M059J (cell line): ENCODE results near the gene LSG1. TPM values are rescaled to one million over a fixed set of nuclear protein-coding genes. Genes with fewer than 3 reads are reported as not detected.
"Not testable (repeated sequence)": the region's sequence is repeated elsewhere in the genome, so short reads cannot be mapped to it uniquely, and the experiment has no call there.

Experiments used
- DNase-seq: peaks from one replicate; pipeline ENCODE4 v3.0.0-alpha.2; 2012; ENCODE audit warnings: low read depth
- total RNA-seq: library from RNA; depleted of rRNA; stranded (reverse); fragments of >200 nt; shearing (Covaris generic); gene quantifications from 2 replicates; pipeline ENCODE4 v1.2.3, GENCODE V29; 2014

Gene LSG1
- total RNA-seq, 1 experiment from 2014 or later = 70.7 TPM

DNA sequence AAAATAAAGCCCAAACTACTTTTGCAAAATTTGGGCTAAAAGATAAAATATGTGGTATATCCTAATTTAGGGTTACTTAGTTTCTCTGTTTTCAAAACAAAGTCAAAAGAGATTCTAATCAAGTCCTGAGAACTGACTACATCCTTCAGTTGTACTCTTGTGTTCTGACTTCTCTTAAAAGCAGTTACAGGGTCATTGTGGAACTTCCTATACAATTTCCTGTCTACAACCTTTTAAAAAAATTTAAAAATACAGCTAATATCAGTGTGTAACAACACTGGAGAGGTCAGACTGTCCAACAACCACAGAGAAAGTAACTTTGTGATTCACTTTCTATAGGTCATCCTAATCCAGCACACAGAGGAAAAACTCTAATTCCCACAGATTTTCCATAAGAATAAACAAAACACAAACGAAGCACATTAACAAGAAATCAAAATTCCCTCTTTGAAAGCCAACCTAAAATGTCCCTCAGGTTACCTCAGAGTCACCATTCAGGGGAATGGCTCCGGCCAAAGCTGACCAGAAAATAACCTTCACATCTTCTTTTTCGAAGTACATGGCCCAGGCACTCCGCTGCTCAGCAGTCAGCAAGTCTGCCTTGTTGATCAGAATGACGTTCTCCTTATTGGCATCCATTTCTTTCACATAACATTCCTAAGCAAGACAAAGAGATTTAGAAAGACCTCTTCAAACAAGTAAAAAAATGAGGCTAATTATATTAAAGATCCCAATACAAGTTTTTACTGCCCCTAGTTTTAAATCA, 13.3 kb downstream of the LSG1 start:
- DNase-seq = no peak

DNA sequence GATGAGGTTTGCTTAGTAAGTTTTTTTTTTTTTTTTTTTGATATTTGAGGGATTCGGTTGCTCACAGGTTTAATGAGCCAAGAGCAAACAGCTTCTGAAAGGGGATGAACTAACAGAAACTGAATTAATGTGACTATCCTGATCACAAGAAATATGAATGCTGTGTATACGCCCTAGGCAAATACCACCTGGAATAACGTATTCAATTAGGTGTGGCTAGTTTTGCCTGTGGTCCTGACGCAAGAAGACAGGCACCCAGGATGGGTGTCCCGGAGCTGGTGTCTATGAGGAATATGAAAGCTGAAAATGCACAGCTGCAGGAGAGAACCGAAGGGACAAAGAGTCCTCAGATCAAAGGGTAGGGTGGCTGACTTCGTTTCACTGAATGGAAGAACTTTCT, 14.6 kb downstream of the LSG1 start:
- no peak for DNase-seq

DNA sequence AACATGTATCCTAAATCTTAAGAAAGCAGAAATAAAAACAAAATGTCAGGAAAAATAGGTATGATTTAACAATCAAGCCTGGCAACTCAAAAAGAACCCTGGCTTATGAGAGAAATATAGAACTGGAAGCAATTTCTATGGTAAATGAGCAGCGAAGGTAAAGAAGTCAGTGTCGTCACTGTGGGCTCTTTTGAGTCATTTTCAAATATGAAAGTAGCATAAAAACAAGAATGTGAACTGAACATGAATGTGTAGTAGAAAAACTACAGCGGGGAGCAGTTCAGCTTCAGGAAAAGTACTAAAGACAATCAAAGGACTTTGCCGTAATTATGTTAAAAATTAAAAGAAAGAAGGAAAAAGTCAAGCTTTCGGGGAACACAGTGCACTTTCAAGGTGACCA, 17.5 kb downstream of the LSG1 start:
- DNase-seq = no peak

DNA sequence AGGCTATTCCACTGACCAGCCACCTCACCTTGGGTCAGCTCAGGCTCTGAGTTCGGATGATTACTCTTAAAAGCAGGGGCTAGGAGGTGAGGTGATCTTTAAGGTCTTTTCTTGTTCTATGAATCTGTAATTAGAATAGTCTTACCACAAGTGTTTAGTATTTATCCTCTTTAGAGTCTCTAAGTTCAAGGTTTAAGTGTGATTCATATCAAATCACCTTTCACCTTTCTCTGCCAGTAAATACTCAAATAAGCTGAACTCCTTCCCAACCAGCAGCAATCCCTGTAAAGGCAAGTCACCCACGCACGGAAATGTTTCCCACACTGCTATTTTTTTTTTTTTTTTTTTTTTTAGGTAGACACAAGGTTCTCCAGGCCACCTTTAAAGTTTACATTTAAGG, 24.2 kb downstream of the LSG1 start:
- no peak for DNase-seq

DNA sequence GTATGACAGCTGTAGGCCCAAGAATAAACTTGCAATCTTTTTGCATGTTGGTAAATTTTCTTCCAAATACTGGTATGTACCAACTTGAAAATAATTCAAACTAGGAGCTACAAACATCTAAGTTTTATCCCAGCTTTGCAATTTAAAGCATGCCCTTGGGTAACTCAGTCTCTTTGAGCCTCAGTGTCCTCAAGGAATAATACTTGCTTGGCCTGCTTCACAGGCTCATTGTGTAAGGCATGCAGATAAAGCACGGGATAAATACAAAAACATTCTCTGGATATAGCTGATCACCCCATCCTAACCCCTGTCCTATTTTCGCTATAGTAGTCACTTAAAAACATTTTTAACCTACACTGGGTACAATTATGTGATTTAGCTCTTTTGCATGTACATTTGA, 29.2 kb downstream of the LSG1 start:
- no peak for DNase-seq

DNA sequence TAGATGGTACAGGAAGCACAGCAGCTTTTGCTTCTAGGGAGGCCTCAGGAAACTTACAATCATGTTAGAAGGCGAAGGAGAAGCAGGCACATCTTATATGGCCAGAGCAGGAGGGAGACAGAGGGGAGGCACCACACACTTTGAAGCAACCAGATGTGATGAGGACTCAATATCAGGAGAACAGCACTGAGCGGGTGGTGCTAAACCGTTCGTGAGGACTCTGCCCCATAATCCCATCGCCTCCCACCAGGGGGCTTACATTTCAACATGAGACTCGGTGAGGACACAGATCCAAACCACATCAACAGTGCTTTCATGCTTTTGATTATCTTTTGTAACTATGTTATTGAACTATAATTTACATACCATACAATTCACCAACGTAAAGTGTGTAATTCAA, 31.2 kb downstream of the LSG1 start:
- peak; percentile 60 for DNase-seq

DNA sequence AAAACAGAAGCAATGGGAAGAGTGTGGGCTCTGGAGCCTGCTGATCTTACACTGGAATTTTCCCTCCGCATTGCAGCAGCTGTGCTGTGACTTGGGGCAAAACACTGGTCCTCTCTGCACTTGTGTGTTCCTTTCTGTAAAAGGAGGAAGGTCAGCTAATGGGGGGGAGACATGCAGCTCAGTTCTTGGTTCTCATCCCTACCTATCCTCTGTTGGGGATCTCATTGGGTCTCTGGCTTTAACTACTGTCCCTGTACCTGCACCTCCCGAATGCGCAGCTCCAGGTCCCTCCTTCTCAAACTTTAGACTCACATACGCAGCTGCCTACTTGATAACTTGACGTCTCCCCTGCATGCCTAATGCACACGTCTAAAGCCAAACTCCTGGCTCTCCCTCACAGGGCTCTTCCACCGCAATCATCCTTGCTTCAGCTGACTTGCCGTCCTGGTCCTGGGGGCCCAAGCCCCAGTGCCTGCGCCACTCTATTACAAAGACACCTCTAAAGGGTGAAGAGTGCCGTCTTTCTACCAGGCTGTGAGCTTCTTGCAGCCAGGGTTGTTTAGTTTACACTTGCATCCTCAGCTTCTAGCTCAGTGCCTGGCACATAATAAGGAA, 32.9 kb downstream of the LSG1 start:
- DNase-seq = no peak

DNA sequence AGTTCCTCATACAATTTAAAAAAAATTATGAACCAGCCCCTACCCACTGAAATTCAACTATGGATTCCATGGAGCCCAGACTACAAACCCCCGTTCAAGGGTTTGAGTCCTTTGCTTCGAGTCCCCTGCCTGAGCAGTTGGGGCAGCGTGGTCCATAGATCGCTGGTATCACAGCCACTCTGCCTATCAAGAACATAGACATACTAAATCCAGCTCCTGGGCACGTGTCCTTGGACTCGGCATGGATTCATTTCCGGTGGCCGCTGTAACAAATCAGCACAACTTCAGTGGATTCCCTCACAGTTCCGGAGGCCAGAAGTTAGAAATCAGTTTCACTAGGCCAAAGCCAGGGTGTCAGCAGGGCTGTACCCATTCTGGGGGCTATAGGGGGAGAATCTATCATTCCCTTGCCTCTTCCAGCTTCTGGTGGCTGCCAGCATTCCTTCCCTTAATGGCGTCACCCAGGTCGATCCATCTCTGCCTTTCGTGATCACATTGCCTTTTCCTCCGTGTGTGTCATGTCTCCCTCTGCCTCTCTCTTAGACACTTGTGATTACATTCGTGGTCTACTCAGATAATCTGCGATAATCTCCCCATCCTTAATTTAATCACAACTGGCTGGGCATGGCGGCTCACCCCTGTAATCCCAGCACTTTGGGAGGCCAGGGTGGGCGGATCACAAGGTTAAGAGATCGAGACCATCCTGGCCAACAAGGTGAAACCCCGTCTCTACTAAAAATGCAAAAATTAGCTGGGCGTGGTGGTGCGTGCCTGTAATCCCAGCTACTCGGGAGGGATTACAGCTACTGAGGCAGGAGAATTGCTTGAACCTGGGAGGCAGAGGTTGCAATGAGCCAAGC, 34.2 kb downstream of the LSG1 start:
- DNase-seq = no peak

DNA sequence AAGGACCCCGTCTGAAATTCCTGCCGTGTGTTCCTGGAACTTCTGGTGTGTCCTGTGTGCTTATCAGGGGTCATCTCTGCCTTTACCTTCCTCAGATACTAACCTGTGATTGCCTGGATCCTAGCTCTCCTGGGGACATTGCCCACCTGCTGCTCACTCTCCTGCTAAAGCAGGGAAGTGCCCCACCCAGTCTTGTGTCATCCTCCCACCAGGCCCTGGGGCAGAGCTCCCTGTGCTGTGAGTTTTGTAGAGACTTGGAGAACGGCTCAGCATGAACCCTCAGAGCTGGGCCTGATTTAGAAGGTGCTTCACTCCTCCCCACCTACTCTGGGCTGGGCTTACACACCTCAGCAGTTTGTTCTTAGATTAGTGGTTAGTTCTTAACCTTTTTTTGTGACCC, 34.9 kb downstream of the LSG1 start:
- DNase-seq = no peak

DNA sequence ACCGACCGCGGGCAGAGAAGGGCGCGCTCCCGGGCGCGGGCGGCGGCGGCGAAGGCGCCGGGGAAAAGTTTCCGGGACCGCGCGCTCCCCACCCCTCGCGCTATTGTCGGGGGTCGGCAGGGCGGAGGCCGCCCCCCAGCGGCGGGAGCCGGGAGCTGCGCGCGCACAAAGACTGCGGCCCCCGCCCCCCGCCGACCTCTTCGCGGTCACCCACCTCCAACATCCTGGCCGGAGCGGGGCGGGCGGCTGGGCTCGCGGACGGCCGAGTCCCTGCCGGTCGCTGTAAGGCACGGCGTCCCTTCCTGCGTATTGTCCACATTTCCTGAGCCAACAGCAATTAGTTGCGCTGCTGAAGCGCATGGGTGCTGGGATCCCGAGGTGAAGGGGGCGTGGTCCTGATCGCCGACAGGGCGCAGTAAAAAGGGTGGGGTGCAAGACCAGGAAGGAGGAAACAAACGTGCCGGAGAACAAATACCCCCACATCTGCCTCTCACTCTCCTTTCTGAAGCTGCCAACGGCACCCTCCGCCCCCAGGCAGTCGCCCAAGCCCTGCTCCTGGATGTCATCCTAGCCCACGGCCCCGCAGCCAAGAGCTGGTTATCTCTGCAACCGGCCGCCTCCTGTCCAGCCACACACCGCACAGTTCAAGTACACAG, 38.5 kb downstream of the LSG1 start, which contains the start of gene TMEM44:
TSS of gene TMEM44 (minus strand) at position 71 of the 656 bp plus-strand sequence. CDS start 204 bp downstream, outside the sequence.
- peak; percentile 93 for DNase-seq

DNA sequence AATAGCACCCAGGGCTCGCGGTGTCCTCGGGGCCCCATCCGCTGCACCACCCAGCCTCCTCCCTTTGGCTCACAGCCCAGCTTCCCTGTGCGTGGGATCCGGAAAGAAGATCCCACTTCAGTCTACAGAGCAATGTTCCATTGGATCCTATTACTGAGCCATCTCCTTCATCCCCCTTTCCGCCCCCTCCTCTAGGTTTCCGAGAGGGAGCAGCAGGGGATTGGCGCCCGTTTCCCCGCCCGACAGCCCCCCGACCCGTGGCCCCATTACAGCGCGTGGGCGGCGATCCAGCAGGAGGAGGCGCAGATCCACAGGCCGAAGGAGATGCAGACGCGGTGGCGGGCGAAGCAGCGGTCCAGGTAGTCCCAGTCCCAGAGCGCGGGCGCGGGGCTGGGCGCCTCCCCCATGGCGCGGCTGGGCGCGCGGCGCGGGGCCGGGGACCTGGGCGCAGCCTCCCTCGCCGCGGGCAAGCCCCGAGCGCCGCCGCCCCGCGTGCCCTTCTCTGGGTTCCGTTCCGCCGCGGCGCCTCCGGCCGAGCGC, 39.1 kb downstream of the LSG1 start:
- peak; percentile 43 for DNase-seq

DNA sequence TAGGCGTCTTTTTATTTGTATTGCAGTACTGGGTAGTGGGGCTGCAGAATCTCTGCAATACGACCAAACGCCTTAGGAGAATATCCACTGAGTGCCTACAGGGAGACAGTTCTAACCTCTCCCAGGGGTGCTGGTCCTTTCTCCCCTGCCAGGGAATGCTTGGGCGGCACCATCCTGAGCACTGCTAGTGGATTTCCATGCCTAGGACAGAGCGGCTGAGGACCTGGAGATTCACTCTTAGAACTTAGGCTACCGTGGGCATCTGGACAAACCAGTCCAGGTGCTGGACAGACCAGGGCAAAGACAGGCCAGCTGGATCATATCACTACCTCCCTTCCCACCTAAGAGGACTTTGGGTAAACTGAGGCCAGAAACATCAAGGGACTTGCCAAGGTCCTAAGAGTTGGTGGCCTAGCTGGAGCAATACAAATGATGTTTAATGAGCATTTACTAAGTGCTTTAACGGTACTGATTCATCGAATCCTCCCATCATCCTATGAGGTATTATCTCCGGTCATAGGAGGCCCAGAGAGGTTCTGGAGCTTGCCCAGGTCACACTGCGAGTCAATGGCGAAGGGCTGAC, 39.7 kb downstream of the LSG1 start:
- no peak for DNase-seq

DNA sequence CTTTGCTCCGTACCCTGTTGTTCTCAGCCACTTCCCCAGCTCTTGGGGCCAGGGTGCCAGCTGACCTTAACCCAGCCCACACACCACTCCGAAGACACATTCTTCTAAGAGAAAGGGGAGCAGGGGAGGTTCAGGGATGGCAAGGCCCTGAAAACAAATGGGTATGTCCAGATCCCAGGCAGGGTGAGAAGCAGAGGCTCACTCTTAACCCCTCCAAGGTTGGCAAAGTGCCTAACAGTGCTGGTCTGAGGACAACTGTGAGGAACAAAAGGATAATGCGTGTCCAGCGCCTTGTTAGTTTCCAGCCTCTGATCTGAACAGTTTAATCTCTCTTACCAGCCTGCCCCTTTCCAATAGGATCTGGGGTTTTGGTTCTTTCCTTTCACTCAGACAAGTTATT, 40.3 kb downstream of the LSG1 start:
- DNase-seq = peak; percentile 20

DNA sequence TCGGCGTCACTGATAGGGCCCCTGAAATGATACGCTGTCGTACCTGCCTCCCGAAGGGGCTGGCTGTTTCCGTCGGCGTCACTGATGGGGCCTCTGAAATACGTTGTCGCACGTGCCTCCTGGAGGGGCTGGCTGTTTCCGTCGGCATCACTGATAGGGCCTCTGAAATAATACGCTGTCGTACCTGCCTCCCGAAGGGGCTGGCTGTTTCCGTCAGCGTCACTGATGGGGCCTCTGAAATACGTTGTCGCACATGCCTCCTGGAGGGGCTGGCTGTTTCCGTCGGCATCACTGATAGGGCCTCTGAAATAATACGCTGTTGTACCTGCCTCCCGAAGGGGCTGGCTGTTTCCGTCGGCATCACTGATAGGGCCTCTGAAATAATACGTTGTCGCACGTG, 41.3 kb downstream of the LSG1 start:
- DNase-seq = not testable (repeated sequence)

DNA sequence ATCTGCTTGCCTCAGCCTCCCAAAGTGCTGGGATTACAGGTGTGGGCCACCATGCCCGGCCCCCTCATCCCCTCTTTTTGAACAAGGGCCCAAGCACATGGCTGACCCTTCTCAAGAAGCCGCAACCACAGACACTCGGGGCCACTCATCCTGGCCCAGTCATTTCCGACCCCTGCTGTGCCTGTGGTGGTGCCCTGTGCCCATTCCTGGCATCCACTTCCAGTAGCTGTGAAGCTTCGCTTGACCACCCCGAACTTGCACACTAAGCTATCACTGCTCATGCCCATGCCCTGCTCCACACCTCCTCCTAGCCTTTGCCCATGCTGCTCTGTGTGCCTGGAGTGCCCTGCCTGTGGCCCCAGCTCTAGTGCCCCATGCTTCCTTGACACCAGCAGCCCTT, 47.0 kb downstream of the LSG1 start:
- no peak for DNase-seq

DNA sequence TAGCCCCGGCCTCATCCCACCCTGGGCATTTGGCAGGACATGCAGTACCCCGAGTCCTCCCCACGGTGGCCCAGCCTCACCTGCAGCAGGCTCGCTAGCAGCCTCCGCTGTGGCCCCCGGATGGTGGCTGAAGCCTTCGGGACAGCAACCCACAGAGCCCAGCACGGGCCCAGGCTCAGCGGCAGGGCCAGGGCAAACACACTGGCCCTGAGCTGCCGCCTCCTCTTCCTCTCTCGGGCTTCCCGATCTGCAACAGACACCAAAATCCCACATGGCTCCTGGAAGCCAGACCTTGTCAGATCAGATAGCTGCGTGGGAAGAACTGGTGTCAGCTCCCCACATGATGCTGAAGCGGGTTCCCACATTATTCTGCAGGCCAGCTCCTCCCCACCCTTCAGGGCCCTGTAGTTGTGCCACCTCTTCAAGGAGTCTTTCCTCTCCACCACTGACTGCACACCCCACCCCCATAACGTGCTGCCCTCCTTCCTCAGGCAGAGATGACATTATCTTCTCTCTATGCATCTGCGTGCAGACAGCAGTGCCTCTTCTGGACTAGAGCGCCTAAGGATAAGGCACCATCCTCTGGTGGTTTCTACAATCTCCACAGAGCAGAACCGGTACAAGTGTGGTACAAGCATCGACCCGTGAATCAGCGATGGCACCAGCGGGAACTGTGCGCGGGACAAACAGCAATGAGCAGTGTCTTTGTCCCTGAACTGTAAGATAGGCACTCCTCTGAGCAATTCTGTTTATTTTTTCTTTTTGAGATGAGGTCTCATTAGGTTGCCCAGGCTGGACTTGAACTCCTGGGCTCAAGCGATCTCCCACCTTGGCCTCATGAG, 48.3 kb downstream of the LSG1 start:
- DNase-seq = no peak

DNA sequence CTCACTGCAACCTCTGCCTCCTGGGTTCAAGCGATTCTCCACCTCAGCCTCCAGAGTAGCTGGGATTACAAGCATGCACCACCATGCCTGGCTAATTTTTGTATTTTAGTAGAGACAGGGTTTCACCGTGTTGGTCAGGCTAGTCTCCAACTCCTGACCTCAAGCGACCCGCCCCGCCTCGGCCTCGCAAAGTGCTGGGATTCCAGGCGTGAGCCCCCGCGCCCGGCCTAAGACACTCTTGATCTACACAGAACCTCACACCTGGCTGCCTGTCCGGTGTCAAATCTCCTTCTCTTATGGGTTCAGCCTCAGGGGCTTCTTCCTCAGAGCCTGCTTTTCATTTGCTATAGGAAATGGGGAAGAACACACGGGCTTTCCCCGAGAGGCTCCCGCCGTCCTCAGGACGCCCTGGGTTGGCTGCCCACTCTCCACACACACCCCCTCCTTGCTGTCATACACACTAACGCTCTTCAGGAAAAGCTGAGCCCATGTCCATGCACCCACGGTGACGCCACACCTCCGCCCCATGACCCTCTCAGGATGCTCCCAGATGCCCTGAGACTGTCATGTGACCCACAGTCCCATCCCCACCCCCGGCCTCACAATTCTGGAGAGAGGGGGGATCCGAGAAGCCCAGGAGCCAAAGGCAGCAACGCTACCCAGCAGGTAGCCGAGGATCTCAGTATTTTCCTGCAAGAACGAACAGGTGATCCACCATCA, 49.2 kb downstream of the LSG1 start:
- DNase-seq = no peak

DNA sequence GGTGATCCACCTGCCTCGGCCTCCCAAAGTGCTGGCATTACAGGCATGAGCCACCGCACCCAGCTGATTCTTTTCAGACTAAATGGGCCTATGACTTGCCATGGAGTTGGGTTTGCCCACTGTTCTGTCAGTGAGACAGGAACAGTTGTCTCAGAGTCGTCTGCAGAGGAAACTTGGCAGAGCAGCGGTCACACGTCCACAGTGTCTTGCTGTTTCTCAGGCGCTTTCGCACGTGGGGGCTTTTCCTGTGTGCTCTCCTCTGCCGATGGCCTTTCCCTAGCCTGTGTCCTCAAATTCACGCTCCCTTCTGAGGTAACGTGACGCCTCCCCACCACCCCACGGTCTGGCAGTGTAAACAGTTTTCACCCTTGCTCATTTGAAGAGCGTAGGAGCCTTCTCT, 50.0 kb downstream of the LSG1 start:
- no peak for DNase-seq

DNA sequence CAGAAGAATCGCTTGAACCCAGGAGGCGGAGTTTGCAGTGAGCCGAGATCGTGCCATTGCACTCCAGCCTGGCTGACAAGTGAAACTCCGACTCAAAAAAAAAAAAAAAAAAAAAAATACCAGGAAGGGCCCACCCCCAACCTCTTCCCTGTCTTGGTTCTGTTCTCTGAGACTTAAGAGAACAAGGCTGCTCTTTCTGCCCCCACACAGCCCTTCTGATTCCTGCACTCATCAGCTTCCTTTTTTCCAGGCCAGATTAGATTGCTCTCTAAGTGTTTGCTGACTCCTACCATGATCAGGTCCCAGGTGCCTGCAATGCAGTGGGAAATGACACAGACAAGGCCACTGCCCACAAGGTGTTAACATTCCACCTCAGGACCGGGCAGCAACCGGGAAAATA, 51.8 kb downstream of the LSG1 start:
- DNase-seq = no peak

DNA sequence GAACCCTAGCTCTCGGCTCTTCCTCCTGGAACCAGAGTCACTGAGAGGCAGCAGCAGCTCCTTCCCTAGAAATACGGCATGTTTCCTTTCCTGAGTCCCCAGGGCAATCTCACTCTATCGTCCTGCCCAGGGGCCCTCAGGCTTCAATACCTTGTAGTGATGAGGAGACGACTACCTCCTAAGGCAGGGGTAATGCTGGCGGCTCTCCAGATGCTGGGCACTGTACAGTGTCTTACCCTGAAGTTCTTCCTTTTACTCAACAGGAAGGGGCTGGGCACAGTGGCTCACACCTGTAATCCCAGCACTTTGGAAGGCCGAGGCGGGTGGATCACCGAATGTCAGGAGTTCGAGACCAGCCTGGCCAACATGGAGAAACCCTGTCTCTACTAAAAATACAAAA, 52.2 kb downstream of the LSG1 start:
- no peak for DNase-seq
